ENCODE data around the gene DUSP12. TPM values are rescaled to one million over a fixed set of nuclear protein-coding genes. Genes with fewer than 3 reads are reported as not detected.
A peak's percentile ranks its signal among the peaks of the same experiment; 100 is the strongest.

DUSP12 gene
- total RNA-seq, 2 experiments from 2014 or later, result 25.9 to 28.5 TPM

DNA sequence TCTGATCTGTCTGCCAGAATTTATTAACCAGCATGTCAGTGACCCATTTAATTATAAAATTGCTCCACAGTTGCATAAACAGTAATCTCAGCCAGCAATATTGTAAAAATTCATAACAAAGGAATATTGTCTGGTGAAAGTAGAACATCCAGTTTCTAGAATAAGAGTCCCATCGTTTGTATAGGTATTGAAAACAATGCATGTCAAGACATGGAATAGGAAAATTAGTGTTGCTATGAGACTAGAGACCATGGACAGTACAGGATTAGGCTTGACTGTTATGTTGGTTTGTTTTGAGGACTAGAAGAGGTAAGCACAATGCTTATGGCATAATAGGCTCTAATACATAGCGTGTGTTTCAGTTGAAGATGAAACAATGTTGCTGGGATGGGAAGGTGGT, 53.6 kb downstream of the DUSP12 start:
- no peaks in the 10 kb centered on the region for H3K27me3 Mint-ChIP-seq
- H3K9me3 Mint-ChIP-seq, result no peaks in the 10 kb centered on the region
- peaks cover 25% of the 10 kb centered on the region for H3K4me1 Mint-ChIP-seq (ENCODE audit: low read depth)
- no peak for DNase-seq
- H3K36me3 Mint-ChIP-seq, result peaks cover 38% of the 10 kb centered on the region
- intact Hi-C loops (cut with micrococcal nuclease), result no loop called here
- ChIA-PET POLR2A (no interaction called here), CTCF (interaction anchor here (2.2 kb wide), 1 partner anchor 234 kb away, joined by 8 read pairs; no protein-coding TSS in a partner anchor)
- no peak overlapping the region for H3K27ac Mint-ChIP-seq
- H3K4me3 Mint-ChIP-seq, result no peak overlapping the region

DNA sequence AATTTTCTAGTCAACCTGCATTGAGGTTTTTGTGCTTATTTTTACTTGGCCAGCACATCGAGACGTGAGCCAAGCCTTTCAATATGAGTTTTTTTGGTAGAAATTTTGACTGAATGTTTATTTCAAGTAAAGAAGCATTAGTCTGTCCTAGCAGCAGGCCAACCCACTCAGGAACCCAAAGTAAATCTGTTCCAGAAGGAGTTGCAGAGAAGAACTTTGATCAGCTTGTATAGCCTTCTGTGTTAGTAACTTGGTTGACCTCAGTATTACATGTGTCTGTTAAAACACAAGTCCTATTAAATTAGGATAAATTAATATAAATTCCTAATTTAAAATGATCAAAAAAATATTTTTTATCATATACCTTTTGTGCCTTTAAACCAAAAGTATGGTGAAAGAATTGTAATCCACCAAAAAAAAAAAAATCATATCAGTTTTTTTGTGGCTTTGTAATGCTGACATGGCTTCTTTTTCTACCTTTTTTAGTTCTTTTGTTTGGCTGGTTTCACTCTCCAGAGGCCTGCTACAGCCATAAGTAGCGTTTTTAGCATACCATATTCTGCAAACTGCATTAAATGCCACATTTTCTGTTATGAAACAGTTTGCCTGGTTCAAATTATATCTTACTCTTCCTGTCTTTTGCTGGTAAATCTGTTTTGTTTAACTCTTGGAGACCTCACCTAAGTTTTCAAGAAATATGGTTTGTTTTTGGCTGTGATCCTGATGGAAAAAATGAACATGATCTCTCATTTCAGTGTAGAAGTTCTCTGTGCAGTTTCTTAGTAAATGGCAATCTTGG, 56.0 kb downstream of the DUSP12 start:
- DNase-seq, result no peak
- H3K9me3 Mint-ChIP-seq, result peaks cover 16% of the 10 kb centered on the region
- H3K27me3 Mint-ChIP-seq, result no peaks in the 10 kb centered on the region
- peaks cover 23% of the 10 kb centered on the region for H3K4me1 Mint-ChIP-seq (ENCODE audit: low read depth)
- peaks cover 47% of the 10 kb centered on the region for H3K36me3 Mint-ChIP-seq
- peak overlapping the region; percentile 33 for H3K27ac Mint-ChIP-seq
- ChIA-PET POLR2A (no interaction called here), CTCF (interaction anchor here (1.2 to 1.6 kb wide), 2 partner anchors 13 to 232 kb away, joined by 3 to 5 read pairs; no protein-coding TSS in a partner anchor)
- intact Hi-C loops (cut with micrococcal nuclease), result no loop called here
- no peak overlapping the region for H3K4me3 Mint-ChIP-seq

Other genes with a start within 250 kb of the DUSP12 start
- under 1 TPM in 1 of 2 experiments, not detected in 1; 0.14 TPM for gene FCGR2A, start 244.3 kb upstream of the DUSP12 start, total RNA-seq
- under 1 TPM; 0.48 to 0.53 TPM for gene HSPA6, start 225.2 kb upstream of the DUSP12 start, total RNA-seq
- not detected for gene FCGR3A, start 200.0 kb upstream of the DUSP12 start, total RNA-seq
- not detected for gene FCGR3B, start 118.6 kb upstream of the DUSP12 start, total RNA-seq
- gene FCGR2B, start 86.6 kb upstream of the DUSP12 start, total RNA-seq, result not detected
- not detected for gene FCRLA, start 42.6 kb upstream of the DUSP12 start, total RNA-seq
- not detected for gene FCRLB, start 28.2 kb upstream of the DUSP12 start, total RNA-seq
- 10 to 100 TPM; 20.8 to 23.0 TPM for gene ATF6, start 16.5 kb downstream of the DUSP12 start, total RNA-seq

Measured in activated CD4-positive, alpha-beta memory T cell treated with anti-CD3 and anti-CD28 coated beads for 36 hours (primary cell).